GM19438 (cell line): ENCODE data around the gene ADH5.
"Not testable (repeated sequence)": the region's sequence is repeated elsewhere in the genome, so short reads cannot be mapped to it uniquely, and the experiment has no call there.

ENCODE experiments used
- ATAC-seq: cut with Tn5 transposase; IDR thresholded peaks from one replicate; pipeline ENCODE4 v1.9.1; 2021; ENCODE audit warnings: low read depth; ENCODE audit not compliant: unreplicated experiment

ADH5 gene

DNA sequence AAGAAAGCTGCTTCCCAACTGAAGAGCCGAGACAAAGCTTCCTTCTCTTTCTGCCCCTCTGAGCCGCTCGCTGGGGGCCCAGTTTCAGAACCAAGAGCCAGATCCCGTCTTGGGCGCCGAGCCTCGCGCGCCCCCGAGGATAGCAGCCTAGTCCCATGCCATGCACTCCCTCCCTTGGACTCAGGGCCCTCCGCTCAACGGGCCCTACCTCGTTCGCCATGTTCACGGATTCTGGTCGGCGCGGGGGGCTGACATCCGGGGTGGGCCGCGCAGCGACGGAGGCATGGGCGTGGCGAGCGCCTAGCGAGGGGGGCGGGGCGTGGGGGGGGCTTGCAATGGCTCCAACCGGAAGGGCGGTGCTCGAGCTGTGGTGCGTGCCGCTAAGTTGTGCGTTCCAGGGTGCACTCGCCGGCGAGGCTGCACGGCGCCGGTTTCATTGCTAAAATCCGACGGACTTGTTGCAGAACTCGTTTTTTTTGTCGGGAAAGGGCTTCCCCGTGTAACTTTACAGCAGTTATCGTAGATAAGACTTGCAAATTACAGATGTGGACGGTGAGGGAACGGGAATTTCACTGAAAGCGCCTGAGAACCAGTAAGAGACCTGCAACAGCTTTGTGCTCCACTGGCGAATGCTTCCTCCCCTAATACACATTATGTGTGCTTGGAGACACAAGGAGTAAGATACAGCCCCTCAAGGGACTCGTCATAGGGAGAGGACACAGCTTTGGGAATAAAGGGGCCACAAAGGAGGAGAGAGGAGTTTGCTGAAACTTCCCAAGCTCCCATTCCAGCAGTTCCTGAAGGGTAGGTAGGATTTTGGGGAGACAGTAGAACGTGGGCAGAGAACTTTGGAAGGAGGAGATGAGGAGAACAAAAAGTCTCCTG, at the start of gene ADH5:
Gene ADH5 (minus strand): TSS at position 308 of the 885 bp plus-strand sequence. CDS start 88 bp downstream, at position 220.
- peak; percentile 88 for ATAC-seq

DNA sequence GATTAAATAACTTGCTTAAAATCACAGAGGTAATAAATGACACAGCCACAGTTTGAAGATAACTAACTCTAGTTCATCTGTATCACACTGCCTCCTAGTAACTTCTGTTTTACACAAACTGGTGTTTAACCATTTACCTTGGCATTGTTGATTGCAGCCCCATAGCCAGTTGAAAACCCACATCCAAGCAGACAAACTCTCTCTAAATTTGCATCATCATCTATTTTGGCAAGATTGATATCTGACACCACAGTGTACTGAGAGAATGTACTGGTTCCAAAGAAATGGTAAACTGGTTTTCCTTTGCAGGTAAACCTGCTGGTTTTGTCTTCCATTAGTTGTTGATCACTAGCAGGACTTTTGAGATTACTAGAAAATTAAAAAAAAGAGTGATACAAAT, 47.7 kb upstream of the ADH5 start:
- ATAC-seq = no peak

DNA sequence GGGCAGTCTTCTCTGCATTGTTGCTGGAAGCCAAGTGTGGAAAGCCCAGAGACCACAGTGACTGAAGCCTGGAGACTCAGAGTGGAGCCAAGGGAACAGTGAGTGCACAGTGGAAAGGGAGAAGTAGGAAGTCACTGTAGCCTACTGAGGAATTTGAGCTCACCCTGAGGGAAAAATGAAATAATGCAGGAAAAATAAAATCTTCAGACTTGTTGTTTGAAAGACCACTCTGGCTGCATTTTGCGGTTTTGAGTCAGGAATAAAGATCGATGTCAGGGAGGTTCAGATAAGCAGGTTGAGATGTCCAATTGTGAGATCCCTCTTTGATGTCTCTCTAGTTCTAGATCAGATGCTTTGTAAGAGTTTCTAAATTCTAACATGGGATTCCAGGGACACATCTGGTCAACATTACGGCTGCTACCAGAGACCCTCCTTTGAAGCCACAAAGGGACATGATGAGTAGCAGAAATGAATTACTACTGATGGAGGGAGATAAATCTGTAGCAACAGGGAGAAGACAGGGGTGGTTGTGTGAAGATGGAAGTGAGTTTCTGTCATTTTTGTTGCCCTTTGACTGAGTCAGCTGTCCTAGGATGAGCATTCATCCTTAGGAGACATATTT, 47.1 kb upstream of the ADH5 start:
- no peak for ATAC-seq

DNA sequence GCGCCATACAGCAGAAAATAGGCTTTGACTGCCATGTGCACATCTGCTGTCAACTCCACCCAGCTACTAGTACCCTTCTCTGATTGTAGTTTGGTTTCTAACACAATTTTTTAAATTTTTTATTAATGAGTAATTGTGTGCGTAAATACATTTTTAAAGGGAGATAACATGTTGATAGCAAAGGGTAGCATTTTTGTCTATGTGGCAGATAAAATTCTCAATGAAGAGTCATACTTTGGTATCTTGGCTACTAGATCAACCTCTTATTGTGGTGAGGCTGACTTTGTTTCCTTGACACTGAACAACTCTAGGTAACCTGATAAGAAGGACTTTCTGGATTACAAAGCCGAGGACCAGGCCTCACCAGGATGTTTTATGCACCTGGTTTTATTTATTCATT, 46.0 kb upstream of the ADH5 start:
- no peak for ATAC-seq

DNA sequence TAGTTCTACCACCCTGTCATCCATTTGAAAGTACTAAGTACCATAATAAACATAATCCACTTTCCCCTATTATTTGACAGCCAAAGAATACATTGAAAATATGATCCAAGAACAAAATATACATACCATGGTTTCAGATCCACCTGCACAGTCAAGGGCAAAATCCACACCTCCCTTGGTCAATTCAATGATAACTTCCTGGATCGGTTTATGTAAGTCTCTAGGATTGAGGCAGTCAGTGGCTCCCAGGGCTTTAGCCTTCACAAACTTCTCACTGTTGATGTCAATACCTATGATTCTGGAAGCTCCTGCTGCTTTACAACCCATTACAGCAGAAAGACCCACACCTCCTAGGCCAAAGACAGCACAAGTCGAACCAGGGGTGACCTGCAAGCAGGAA, 42.8 kb upstream of the ADH5 start:
- ATAC-seq = no peak

DNA sequence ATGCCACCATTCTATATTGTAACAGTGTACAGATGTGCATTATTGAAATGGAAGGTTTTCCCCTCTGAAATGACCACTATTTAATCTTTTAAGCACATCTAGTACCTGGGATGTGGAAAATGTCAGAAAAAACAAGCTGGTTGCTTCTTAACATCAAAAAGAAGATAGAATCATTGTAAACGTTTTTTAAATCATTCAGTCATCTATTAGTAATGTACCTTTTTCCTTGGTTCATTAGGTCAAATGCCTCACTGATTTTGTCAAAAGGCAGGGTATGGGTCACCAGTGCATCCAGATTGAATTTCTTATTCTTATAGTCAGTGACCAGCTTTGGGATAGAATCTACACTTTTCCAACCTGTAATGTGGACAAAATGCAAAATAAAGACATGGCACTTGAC, 37.8 kb upstream of the ADH5 start:
- no peak for ATAC-seq

DNA sequence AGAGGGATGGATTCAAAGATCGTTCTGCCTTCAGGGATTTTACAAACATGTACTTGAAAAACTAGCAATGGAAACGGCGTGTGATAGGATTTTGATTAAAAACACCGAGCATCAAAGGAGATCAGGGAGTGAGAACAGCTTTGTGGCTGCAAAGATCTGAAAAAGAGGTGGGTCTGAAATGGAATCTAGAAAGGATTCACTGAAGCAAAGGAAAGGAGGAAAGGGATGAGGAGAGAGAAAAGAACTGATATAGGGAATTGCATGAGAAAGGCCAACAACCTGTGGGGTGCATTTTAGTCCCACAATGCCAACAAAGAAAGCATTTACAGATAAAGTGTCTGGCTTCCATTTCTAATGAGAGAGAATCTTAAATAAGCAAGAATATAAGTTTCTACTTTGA, 32.4 kb upstream of the ADH5 start:
- no peak for ATAC-seq

DNA sequence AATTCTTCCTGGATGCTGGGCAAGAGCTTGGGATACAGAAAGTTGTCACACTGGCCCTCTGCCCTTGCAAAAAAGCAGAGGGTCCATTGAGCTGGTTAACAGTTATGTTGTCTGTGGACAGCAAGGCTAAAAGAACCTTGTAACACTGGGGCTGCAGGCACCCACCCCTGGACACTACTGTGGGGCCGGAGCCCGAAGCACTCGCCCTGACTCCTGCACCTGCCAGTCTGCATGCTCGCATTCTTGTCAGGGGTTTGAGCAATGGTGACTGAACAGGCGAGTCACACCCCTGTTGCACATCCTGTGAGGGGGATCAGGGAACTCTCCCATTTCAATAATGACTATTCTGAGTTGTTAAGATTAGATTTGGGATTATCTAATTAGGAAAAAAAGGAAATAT, 31.9 kb upstream of the ADH5 start:
- ATAC-seq = no peak

DNA sequence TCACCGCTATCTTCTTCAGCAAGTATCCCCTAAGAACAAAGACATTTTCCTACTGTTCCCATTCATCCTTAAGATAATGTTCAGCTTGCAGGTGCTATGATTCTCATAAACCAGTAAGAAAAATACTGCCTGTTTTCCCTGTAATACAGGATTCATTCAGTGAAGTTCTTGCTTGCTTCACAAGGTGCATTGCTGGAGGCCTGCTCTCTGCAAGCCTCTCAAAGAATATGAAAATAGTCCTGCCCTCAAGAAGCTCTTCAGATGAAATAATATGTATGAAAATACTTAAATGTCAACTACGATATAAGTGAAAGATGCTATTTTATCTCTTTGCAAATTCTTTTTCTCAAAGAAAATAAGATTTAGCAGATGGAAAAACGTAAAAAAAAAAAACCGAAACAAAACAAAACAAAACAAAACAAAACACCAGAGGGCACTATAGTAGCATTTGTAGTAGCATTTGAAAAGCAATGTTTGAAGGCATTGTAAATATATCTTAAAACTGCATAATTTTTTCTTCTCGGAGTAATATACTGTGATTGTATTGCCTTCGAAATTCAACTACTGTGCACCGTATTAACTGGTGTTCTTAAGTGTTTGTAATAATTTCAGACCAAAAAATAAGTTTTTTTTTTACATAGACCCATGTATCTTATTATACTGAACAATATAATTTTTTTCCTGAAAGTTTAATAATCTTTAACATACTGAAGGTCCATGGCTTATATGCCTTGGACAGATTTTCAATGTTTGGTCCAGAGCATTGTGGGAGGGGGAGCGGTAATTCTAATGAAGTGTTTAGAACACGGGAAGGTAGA, 29.5 kb upstream of the ADH5 start:
- ATAC-seq = no peak

DNA sequence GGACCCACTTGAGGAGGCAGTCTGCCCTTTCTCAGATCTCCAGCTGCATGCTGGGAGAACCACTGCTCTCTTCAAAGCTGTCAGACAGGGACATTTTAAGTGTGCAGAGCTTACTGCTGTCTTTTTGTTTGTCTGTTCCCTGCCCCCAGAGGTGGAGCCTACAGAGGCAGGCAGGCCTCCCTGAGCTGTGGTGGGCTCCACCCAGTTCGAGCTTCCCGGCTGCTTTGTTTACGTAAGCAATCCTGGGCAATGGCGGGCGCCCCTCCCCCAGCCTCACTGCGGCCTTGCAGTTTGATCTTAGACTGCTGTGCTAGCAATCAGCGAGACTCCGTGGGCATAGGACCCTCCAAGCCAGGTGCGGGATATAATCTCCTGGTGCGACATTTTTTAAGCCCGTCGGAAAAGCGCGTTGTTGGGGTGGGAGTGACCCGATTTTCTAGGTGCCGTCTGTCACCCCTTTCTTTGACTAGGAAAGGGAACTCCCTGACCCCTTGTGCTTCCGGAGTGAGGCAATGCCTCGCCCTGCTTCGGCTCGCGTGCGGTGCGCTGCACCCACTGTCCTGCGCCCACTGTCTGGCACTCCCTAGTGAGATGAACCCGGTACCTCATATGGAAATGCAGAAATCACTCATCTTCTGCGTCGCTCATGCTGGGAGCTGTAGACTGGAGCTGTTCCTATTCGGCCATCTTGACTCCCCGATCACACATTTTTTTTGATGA, 28.7 kb upstream of the ADH5 start:
- ATAC-seq = not testable (repeated sequence)

DNA sequence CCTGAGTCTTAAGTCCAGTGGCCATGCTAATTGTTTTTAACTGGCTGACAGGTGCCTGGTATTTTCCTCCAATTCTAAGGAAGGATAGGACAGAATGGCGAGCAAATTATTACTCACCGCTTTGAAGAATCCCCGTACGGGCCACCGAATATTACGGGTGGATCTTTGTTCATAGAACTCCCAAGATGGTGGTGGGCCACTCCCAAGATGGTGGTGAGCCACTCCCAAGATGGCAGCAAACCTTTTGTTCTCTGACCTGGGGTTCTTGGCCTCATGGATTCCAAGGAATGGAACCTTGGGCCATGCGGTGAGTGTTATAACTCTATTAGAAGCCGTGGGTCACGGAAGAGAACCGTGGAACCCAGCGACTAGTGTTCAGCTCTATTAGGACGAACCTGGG, 20.7 kb upstream of the ADH5 start:
- not testable (repeated sequence) for ATAC-seq

DNA sequence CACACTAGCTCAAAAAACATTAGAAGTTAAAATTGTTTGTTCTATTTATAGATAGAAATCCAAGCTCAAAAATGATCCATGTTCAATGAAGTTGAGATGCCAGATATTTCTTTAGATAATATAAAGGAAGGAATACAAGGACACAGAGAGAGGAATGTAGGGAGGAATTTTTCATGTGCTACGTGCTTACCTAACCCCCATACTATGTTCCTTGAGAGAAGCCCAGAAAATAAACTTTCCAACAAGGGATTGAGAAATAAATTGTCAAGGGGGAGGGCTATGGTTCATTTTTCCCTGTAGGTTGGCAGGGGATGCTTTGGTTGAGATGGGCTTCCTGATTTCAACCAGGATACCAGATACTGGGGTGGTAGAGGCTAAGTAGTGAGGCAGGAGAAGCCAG, 15.6 kb upstream of the ADH5 start:
- no peak for ATAC-seq

DNA sequence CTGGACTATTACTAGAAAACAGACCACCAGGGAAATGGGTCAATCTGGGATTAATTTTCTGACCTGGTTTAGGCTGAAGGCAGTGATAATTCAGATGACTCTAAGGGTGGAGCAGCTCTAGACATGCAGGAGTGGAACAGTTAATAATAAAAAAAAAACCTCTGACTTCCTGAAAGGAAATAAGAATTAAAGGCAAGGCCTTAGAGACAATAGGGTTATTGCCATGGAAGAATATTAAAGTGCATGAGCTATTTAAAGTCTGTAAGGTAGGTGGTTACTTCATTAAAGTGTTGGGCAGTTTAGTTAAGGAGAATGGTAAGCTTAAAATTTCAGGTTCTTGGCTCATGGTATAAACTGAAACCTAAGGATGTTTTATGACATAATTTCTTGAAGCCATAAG, 14.6 kb upstream of the ADH5 start:
- ATAC-seq = no peak

DNA sequence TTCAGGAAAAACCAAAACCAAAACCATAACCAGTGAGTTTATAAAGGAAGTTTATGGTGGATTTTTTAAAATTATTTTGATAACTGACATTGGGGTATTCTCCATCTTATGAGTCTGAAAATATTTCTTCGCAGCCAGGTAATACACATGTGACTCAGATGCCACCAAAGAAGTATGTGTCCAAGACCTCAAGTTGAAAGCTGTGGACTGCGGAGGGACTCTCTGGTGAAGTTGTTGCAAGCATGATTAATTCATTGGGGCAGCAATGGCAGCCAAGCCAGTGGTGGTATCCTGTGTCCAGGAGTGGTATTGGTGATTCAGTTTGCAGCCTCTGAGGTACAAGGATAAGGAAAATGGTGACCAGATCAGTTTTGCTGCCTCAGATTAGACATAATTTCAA, 14.0 kb upstream of the ADH5 start:
- ATAC-seq = no peak

DNA sequence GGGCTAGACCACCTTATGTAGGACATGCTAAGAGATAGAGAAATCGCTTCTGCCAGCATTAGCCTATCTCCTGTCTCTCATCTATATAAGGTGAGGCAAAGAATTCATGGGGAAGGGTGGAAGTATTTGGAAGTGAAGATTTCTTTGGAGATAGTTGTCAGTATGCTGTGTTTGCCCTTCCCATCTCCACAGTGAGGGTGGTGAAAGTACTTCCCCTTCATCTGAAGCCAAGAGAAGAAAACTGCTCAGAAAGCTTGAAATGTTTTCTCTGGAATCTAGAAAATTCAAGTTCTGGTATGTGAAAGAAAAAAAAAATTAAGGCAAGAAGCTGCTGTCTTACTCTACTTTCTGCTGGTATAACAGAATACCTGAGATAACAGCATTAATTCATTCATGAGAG, 12.3 kb upstream of the ADH5 start:
- no peak for ATAC-seq

DNA sequence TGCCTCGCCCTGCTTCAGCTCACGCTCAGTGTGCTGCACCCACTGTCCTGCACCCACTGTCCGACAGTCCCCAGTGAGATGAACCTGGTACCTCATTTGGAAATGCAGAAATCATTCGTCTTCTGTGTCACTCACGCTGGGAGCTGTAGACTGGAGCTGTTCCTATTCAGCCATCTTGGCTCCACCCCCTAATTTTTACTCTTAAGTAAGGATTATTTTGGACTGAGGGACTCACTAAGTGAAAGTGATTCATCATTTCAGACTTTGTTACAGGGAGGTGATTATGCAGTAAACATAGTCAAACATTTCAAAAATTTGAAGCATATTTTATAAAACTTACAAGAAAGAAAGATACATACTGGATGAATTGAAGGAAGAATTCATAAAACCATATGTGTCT, 11.2 kb upstream of the ADH5 start:
- ATAC-seq = not testable (repeated sequence)

DNA sequence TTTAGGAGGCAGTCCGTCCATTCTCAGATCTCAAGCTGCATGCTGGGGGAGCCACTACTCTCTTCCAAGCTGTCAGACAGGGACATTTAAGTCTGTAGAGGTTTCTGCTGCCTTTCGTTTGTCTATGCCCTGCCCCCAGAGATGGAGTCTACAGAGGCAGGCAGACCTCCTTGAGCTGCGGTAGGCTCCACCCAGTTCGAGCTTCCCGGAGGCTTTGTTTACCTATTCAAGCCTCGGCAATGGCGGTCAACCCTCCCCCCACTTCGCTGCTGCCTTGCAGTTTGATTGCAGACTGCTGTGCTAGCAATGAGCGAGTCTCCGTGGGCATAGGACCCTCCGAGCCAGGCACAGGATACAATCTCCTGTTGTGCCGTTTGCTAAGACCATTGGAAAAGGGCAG, 10.7 kb upstream of the ADH5 start:
- ATAC-seq = no peak

DNA sequence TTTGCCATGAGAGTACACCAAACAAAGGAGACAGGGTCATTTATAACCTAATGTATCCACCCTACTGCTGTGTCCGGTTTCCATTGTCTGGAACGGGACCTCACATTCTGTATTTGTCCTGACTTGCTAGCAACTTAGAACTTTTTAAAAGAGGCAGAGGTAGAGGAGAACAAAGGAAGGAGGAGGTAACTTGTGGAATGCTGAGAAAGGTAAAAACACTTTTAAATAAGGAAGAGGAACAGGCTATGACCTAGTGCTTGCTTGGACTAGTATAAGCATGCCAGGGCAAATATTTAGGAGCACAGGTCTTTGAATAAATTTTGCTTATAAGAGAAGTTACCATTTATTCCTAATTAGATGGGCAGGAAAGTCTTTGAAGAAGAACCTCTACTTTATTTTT, 3.3 kb upstream of the ADH5 start:
- not testable (repeated sequence) for ATAC-seq

DNA sequence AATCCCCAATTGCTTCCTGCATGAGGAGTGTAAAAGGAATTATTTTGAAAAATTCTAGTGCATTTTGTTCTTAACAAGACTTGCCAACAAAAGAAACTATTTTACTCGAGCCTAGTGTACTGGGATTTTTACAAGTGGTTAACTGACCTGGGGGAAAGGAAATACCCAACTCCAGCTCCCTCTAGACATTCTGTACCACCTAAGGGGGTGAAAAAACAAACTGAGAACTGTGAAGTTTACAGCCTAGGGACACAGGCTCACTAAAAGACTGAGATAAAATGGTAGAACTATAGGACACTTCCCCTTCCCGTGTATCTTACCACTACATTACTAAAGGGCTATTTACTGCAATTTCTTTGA, 2.6 kb upstream of the ADH5 start:
- no peak for ATAC-seq

DNA sequence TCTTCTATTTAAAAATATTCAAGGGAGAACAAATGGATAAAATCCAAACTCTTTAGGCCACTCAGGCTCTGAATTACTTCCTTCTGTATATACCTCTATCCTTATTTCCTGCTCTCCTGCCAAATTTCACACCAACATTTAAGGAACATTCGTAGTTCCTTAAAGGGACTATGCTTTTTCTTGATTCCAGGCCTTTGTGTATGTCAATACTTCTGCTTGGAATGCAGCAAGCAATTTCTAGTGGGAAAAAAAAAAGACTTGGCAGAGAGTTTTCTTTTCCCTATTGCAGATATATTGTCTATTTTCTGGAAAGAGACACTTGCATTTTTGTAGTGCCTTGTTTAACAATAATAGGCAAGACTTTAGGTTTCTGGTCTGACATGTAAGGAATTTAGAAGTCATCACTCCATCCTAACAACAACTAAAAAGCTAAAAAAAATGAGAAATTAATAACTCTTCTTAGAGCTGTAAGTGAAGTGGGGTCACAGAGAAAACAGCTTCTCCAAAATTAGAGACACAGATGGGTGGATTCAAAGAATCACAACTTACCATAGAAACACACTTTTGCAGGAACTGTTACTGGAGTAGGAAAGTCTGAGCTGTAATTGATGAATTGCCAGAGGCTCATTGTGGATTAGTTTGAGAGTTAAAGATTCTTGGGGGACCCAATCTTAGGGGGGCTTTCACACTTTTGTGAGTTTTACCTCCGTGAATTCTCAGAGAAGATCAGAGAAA, 2.1 kb upstream of the ADH5 start:
- ATAC-seq = no peak
